GM19395 (cell line): ENCODE results near the gene E2F1.
"Not testable (repeated sequence)": the region's sequence is repeated elsewhere in the genome, so short reads cannot be mapped to it uniquely, and the experiment has no call there.

Experiments used
- ATAC-seq: cut with Tn5 transposase; IDR thresholded peaks from one replicate; pipeline ENCODE4 v1.9.1; 2021; ENCODE audit warnings: mild to moderate bottlenecking, moderate library complexity; ENCODE audit not compliant: unreplicated experiment

Gene E2F1

DNA sequence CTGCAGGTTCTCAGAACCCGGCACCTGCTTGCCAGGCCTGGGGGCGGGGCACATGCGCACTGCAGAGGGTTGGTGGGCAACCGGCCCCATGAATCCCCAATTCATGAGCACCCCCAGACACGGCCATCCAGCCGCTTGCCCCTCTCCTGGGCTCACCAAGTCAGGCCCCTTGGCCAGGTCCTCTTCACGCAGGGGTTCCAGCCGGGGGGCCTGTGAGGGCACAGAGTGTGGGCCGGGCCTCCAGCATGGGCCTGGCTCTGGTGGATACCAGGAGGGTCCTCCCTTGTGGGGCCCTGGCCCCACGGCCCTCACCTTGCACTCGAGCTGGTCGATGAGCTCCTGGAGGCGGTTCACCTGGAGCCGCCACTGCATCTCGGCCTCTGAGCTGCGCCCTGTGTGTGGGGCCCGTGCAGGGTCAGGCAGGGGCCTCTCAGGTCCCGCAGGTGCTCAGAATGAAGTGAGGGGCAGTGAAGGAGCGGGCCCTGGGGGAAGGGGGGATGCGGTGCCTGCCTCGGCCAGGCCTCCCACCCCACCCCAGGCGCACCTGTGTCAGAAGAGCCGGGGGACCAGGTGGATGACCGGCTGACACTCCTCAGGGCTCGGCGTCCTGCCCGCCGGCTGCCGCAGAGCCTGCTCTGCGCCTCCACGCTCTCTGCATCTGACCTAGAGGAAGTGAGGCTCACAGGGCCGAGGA lies 26.7 kb downstream of the E2F1 start:
- no peak for ATAC-seq

DNA sequence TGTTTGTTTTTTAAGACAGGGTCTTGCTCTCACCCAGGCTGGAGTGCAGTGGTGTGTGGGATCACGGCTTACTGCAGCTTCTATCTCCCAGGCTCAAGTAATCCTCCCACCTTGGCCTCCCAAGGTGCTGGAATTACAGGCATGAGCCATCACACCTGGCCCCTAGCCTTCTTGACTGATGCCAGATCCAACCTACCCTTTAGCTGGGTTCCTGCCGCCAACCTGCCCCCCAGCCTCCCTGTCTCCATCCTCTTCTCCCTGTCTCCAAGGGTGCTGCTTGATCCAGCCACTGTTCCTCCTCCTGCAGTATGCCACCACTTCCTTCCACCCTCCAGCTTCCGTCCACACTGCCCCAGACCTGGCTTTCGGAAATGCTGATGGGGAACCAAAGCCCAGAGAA lies 27.3 kb downstream of the E2F1 start:
- ATAC-seq: no peak

DNA sequence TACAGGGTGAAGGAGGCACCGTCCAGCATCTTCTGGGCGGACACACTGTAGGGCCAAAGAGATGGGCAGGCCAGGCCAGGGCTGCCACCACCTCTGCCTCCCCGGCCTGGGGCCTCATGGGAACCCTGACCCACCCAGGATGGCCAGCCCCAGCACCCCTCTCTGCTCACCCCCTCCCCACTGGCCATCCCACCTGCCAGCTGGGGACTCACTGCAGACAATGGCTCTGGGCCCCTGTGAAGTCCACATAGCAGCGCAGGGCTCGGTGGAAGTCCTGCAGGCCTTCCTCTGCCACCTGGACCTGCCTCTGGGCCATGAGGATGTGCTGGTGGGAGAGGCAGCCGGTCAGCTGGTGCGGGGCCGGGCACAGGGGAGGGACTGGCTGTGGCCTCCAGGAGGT lies 27.7 kb downstream of the E2F1 start:
- no peak for ATAC-seq

DNA sequence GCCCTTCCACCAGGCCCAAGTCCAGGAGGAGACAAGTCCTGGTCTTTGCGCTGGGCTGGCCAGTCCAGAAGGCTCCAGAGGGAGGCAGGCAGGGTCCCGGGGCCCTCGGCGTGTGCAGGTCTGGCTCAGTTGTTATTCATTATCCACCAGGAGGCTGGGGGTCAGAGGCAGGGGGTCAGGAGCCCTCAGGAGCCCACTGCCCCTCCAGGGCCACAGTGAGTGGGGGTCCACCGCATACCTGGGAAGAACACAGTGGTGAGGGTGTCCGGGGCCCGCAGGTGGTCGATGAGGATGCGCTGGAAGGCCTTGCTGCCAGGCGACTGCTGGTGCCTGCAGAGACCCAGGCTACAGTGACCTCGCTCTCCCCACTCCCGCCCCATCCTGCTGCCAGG lies 28.5 kb downstream of the E2F1 start:
- no peak for ATAC-seq

DNA sequence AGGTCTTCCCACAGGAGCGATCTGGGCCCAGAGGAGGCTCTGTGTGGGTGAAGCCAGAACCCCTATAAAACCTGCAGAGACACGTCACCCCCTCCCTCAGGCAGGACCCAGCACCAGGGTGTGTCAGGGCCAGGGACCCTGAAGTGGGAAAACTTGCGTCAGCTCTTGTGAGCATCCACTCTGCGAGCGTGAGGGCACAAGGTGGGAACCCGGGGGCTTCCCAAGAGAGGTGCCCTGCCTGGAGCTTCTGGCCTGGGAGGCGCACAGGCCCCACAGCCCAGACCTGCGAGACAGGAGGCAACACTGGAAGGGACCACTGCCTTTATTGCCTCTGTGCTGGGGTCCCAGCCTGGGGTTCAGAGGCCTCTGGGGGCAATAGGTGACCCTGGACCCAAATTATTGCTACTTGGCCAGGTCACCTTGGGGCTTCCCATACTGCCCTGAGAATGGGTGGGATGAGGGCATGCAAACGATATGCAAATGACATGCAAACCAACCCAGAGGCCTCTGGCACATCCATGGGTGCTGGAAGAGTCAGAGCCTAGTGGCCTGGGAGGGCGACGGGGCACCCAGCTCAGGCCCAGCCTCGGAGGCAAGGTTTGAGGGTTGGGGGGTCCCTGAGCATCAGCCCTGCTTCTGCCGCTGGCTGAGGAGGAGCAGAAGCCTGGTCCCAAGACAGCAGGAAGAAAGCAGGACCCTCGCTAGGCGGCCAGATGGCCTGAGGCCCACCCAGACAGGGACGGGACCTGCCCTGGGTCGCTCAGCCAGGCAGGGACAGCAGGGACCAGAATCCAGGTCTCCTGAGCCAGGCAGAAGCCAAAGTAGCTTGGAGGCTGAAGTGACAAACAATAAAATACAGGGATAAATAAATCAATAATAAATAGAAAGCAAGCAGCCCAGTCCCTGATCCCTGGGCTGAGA lies 29.1 kb downstream of the E2F1 start:
- no peak for ATAC-seq

DNA sequence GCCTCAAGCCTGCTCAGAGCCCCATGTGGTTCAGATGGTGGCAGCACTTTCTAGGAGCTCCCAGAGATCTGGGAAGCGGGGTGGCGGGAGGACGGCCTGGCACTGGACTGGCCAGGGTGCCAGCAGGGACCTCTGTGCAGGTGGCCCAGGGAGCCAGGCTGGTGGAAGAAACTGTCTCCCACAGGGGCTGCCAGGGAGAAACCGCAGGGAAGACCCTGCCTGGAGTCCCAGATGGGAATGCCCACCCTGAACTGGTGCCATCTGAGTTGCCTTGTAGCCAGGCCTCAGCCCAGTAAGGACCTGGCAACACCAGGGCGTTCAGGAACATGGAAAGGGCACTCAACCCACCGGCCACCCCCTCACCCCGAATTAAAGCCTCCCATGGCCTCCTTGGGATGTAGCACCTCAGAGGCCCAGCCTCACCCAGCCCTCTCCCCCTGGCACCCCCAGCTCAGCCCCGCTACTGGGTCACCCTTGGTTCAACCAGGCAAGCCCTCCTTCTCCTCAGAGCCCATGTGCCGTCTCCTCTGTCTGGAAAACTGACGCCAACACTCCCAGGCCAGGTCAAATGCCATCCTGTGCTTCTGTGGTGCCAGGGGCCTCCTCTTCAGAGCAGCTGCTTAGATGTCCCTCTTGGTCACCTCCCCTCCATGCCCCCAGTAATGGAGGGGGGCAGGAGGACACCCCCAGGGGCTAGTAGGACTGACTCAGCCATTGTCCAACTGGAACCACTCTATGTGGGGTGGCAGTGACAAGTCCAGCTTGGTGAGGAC lies 30.0 kb downstream of the E2F1 start:
- no peak for ATAC-seq

DNA sequence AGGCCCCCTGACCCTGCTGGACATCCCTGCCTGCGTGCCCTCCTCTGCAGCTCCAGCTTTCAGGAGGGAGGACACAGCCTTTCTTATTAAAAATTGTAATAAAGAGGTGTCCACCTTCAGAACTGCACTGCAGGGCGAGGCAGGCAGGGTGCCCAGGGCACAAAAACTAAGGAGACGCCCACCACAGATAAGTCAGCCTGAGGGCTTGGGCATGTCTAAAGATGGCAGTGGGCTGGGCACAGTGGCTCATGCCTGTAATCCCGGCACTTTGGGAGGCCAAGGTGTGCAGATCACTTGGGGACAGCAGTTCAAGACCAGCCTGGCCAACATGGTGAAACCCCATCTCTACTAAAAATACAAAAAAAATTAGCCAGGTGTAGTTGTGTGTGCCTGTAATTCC lies 31.0 kb downstream of the E2F1 start:
- ATAC-seq: no peak

DNA sequence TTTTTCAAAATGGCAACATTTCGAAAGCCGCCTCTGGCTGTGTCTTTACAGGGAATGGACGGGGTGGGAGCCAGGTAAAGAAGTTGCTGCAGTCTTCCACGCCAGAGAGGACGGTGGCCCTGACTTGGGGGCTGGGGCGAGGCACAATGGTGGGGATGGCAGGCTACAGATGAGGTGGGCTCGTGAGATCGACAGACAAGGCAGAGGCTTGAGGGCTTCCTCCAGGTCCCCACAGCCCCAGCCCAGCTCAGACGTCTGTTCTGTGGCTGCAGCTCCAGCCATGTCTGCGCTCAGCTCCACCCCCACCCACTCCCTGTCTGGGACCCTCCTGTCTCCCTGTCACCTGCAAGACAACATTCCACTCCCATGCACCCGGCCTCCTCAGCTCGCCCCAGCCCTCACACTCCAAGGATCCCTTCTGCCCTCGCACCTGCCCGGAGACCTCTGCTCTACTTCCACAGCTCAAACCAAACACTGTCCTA lies 31.5 kb downstream of the E2F1 start:
- ATAC-seq: no peak

DNA sequence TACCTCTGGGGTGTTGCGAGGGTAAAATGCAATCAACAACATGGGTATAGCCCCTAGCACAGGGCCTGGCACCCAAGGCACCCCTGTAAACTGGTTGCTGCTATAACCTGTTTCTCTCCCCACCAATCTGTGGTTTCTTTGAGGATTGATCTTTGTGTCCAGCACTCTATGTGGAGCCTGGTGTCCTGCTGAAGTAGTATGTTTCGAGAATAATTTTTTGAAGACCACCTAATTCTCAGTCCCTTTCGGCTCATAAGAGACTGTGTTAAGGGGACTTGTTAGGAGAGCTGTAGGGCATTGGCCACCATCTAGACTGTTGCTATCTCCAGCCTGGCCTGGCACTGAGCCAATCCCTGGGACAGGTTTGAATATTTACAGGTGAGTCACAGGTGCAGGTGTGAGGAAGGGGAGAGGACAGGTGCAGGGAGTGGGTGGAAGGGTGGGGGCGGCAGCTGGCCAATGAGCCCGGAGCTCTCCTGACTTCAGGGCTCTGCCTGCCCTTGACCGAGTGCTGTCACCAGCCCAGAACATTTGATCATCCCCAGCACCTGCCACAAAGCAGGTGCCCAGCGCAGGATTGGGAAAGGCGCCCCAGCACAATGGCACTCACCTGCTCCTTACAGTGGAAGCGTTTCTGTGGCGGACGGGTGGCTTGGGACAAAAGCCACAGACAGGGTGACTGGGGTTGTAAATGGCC lies 32.1 kb downstream of the E2F1 start:
- ATAC-seq: no peak

DNA sequence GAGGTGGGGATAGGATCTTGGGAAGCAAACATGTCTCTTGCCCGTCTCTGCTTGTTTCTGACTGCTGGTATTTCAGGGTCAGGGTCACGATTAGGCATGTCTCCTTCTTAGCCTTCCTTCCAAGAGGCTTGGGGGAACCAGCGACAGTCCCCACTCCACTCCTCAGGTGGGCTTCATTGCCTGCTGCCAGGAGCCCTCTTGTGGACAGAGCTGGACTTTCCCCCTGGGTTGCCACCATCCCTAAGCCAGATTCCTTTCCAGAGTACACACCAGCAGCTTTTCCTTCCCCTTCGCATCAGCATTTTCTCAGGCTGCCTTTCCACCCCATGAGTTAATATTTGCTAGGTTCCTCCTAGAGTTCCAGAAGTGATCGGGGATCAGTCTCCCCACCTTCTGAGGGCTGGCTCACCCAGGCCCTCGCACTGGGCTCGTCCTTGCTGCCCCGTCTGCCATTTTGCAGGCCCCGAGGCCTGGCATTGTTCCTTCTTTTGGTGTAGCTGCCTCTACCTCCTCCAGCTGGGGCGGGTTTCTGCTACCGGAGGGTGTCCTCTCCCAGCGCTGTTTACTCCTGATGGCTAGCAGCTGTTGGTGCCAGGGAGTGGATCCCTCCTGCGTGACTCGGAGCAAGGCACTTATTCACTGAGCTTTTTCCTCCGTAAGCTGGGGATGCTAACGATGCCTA lies 32.8 kb downstream of the E2F1 start:
- ATAC-seq: no peak

DNA sequence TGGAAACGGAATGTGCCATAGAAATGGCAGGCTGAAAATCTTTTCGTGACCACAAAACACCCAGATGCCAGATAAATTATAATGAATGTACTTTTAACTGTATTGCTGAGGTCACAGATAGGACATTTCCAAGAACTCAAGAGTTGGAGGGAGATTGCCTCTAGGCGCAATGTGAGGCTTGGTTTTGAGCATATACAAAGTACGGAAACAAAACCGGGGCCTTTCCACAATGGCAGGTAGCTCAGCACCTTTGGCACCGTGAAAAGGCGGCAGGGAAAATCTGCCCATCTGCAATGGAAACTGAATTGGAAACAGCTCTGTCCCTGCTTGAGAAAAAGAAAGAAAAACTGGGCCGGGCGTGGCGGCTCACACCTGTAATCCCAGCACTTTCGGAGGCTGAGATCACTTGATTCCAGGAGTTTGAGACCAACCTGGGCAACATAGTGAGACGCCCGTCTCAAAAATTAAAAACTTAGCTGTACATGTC lies 34.6 kb downstream of the E2F1 start:
- no peak for ATAC-seq

DNA sequence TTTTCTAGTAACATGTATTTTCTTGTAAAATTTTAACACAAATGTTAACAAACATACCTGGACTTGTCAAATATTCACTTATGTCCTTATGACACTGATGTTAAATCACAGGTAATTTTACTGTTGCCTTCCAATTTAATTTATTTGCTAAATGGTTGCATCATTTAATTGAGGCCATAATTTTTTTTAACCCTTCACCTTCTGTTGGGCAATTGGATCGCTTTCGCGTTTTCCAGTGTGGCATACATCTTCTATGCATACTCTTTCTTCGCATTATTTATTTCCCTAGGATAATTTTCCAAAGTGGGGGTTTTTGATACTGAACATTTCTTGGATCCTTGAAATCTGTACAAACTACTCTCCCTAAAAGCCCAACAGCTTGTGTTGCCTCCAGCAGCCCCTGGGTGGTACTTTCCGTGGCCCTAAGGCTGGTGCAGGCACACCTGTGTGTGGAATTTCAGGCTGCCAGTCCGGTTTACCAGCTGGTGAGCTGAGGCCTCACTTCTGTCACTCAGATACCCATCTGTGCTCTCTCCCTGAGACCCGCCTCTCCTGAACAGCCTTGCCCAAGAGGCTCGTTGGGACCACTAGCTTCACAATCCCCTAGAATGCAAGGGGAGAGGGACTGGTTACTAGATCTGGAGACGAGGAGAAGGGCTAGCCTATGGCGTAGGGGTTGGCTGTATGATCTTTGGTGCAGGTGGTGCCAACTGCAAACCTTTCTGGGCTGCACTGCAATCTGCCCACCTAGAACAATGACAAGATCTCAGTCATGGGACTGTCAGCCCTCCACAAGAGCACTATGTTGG lies 35.2 kb downstream of the E2F1 start:
- ATAC-seq: no peak

DNA sequence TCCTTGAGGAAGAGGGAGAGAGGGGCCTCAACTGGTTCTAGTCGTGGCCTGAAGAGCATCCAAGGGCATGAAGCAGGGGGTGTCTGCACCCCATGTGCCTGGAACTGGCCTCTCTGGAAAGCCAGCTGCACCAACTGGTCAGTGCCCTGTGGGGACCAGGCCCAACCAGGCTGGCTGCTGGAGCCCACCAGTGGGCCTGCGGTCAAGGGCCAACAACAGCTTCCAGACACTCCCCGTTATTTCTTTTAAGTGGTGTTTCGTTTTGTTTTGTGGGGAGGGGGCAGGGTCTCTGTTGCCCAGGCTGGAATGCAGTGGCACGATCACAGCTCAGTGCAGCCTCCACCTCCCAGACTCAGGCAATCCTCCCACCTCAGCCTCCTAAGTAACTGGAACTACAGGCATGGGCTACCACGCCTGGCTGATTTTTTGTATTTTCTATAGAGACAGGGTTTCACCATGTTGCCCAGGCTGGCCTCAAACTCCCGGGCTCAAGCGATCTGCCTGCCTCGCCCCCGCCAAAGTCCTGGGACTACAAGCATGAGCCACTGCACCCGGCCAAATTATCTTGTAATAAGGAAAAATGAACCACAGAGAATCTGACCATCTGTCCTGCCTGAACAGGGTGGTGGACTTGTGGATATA lies 36.0 kb downstream of the E2F1 start:
- no peak for ATAC-seq

DNA sequence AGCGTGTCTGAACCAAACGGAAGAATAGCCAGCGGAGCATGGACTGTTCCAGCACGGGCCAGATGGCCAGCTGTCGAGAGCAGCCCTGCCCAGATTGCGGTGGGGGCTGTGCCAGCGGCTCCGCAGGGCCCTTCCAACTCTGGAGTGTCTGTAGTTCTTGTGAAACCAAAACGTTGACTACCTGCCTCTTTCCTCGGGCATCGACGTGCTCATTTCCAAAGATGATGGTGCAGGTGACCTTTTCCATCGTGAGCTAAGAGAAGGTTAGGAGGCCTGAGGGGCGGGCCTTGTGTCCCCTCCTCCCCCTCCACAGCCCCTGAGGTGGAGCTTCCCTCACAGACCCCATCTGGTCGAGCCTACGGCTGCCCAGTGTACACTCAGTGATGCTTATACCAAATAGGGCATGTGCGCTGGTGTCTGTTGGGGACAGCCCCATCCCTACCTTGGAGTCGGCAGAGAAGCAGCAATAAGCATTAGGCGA lies 36.9 kb downstream of the E2F1 start:
- ATAC-seq: no peak

DNA sequence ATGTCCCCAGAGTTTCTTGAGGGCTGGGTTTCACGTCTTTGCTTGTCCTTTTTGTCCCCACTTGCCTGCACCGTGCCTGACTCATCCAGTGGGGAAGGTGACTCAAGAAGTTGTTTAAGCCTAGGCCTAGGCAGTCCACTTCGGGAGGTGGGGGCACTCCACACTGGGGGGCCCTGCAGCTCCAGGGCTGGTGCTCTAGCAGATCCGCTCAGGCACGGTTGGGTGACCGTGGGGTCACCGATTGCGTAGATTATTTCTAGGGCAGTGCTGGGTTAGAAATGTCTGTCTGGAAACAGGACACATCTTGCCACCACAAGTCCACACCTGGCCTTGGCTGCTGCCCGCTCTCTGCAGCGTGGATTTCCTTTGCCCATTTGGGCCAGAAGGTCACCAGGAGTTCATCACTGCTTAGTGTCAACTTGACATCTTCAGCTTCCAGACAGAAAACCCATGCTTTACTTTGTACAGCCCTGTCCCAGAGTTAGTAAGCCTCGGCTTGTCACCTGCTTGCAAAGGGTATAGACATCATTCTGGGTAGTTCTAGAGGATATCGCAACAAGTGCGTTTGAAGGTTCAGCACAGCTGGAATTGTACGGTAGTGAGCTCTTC lies 37.7 kb downstream of the E2F1 start:
- ATAC-seq: no peak

DNA sequence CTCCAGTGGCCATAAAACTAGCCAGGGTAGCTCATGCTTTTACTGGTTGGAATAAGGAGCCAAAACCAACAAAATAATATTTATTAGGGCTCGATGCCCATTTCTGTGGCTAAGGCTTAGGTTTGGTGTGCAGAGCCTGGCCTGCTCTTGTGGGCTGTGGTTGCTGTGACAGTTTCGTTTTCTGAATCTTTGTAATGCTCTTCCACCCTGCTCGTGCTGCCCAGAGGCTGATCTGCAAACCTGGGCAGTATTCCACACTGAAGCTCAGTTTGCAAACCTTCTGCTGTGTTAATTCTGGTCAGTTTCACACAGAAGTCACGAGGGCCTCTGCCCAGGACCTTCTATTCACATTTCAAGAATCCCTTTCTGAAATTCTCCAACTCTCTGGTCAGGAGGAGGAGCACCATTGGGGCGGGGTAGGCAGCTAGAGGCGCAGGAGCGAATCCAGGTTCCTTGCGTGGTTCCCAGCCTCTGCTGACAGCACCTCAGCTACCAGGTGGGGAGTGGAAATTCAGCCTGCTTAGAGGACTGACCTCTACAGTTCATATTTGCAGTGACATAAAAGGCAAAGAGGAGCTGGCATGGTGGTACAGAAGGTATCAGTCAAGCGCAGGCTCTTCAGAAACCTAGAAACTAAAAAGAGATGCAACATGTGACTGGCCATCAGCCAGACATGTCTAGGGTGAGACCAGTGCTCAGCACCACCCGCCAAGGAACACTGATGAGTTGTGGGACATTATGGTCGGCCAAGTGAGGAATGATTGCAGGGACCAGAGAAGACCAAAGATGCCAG lies 38.4 kb downstream of the E2F1 start:
- ATAC-seq: peak; percentile 84

DNA sequence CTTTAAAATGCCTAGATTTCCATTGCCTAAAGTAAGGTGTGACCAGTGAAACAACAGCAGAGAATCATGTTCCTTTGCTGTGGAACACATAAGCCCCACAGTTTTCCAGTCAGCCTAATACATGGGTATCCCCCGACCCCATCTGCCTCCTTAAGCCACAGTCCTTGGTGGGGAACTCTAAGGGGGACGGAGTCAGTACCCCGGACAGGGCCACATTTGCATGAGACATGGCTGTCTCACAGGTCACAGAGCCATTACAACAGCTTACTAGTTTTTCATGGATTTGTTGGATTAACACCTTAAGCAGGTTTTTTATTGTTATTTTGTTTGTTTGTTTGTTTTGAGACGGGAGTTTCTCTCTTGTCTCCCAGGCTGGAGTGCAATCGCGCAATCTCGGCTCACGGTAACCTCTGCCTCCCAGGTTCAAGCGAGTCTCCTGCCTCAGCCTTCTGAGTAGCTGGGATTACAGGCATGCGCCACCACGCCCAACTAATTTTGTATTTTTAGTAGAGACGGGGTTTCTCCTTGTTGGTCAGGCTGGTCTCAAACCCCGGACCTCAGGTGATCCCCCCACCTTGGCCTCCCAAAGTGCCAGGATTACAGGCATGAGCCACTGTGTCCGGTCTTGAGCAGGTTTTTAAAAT lies 39.1 kb downstream of the E2F1 start:
- not testable (repeated sequence) for ATAC-seq
